Colonic mucosa (tissue), 4 donors: ENCODE measurements around the gene SPRED1. TPM values are rescaled to one million over a fixed set of nuclear protein-coding genes. Genes with fewer than 3 reads are reported as not detected.

Experiments used
- DNase-seq: peaks from one replicate; pipeline ENCODE4 v3.0.0-alpha.2; 2020
- H3K27ac ChIP-seq: fragments of 200-600 bp; one replicate; pipeline ENCODE4 v1.8.0; 2021
- H3K27me3 ChIP-seq: fragments of 200-600 bp; one replicate; pipeline ENCODE4 v1.8.0; 2021
- H3K36me3 ChIP-seq: fragments of 200-600 bp; one replicate; pipeline ENCODE4 v1.8.0; 2021
- H3K4me1 ChIP-seq: fragments of 200-600 bp; one replicate; pipeline ENCODE4 v1.8.0; 2021; ENCODE audit warnings: mild to moderate bottlenecking
- H3K4me3 ChIP-seq: fragments of 200-600 bp; one replicate; pipeline ENCODE4 v1.8.0; 2021
- H3K9ac ChIP-seq, 2 donors: one replicate each; pipeline ENCODE4 v1.7.0; 2013; ENCODE audit warnings: control low read depth in 2 of 2, low read depth in 2 of 2, low read length in 2 of 2
- H3K9me3 ChIP-seq: fragments of 200-600 bp; one replicate; pipeline ENCODE4 v1.8.0; 2021
- CTCF ChIP-seq: fragments of 200-600 bp; IDR thresholded peaks from one replicate; pipeline ENCODE4 v1.8.0; 2022; ENCODE audit warnings: antibody characterized with exemption, mild to moderate bottlenecking
- intact Hi-C: fragments of 100-400 bp; cut with DNase I; formaldehyde crosslinking; loops from one replicate; pipeline ENCODE4 v1.14.1; 2022
- total RNA-seq, 2 donors: library from RNA; stranded (reverse); fragmentation: NEBNext Ultra II Directional in 1 of 2; extraction: Animal tissue kit (Norgen Biotek cat#: 25700) in 1 of 2; gene quantifications; one replicate each; pipeline ENCODE4 v1.2.1, GENCODE V29; 2021
- donor health status: healthy.
- donor health status: DM: no; HTN: no; CAD: no.
- donor health status: DM: no; HTN: no; CAD: no.

The SPRED1 gene
- total RNA-seq, 2 donors from 2014 or later = 26.8 to 28.0 TPM

GRCh38 chr15:38300395-38300794, 47.8 kb downstream of the SPRED1 start:
- no peak overlapping the region for H3K9ac ChIP-seq
- H3K4me1 ChIP-seq = no peaks in the 10 kb centered on the region
- DNase-seq = no peak
- H3K27ac ChIP-seq = no peak overlapping the region
- no peak overlapping the region for H3K4me3 ChIP-seq
- no peak for TF ChIP-seq CTCF
- H3K27me3 ChIP-seq = no peaks in the 10 kb centered on the region
- no peaks in the 10 kb centered on the region for H3K9me3 ChIP-seq
- intact Hi-C loops = no loop called here
- no peaks in the 10 kb centered on the region for H3K36me3 ChIP-seq

DNA sequence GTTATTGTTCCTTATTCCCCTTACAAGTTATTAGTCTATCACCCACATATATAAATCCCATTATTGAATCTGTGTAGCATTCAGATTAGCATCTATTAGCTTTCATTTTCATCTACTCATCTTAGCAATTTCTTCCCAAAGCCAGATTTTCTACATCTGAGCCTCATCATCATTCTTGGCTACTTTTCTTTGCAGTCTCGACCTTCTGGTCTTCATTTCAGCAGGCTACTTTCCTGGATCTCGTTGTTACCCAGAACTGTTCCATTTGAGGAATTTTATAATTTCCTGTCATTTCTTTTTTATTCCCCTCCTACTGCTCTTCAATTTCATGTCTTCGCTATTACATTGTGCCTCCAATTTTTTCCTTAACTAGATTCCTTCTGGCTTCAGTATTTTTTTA, 51.8 kb downstream of the SPRED1 start:
- TF ChIP-seq CTCF = no peak
- DNase-seq = no peak
- no peak overlapping the region for H3K9ac ChIP-seq
- no peak overlapping the region for H3K27ac ChIP-seq
- H3K4me3 ChIP-seq = no peak overlapping the region
- intact Hi-C loops = no loop called here
- no peaks in the 10 kb centered on the region for H3K36me3 ChIP-seq
- H3K27me3 ChIP-seq = no peaks in the 10 kb centered on the region
- no peaks in the 10 kb centered on the region for H3K9me3 ChIP-seq
- H3K4me1 ChIP-seq = no peaks in the 10 kb centered on the region

- Histone ChIP-seq H3K27ac (no peak overlapping the region), H3K36me3 (no peaks in the 10 kb centered on the region), H3K9ac (no peak overlapping the region), H3K4me3 (no peak overlapping the region), H3K27me3 (no peaks in the 10 kb centered on the region), H3K4me1 (no peaks in the 10 kb centered on the region), H3K9me3 (no peaks in the 10 kb centered on the region)
- no peak for DNase-seq
- intact Hi-C loops = no loop called here
- TF ChIP-seq CTCF = no peak
These were observed 54.6 kb downstream of the SPRED1 start for GRCh38 chr15:38307251-38307650.

- TF ChIP-seq CTCF = no peak
- H3K9me3 ChIP-seq = no peaks in the 10 kb centered on the region
- H3K9ac ChIP-seq = no peak overlapping the region
- no peak overlapping the region for H3K4me3 ChIP-seq
- no peaks in the 10 kb centered on the region for H3K36me3 ChIP-seq
- H3K27me3 ChIP-seq = no peaks in the 10 kb centered on the region
- H3K4me1 ChIP-seq = no peaks in the 10 kb centered on the region
- no peak for DNase-seq
- intact Hi-C loops = no loop called here
- H3K27ac ChIP-seq = no peak overlapping the region
These were observed 55.4 kb downstream of the SPRED1 start for GRCh38 chr15:38307861-38308641.

- Histone ChIP-seq H3K9ac (no peak overlapping the region), H3K4me1 (no peaks in the 10 kb centered on the region), H3K4me3 (no peak overlapping the region), H3K27me3 (no peaks in the 10 kb centered on the region), H3K36me3 (no peaks in the 10 kb centered on the region), H3K9me3 (no peaks in the 10 kb centered on the region), H3K27ac (no peak overlapping the region)
- intact Hi-C loops = no loop called here
- no peak for DNase-seq
- TF ChIP-seq CTCF = no peak
These were observed 56.2 kb downstream of the SPRED1 start for GRCh38 chr15:38308797-38309196.
